D721Med (cell line): Measurements from ENCODE around the gene KNDC1.

ENCODE experiments used
- DNase-seq: peaks from one replicate; pipeline ENCODE4 v3.0.0; 2011; ENCODE audit warnings: low spot score; ENCODE audit not compliant: insufficient read length
- FAIRE-seq: peaks from 2 replicates; lab custom pipeline; 2011; peaks lifted over from hg19 to GRCh38; lab: Jason Lieb, UNC
- CTCF ChIP-seq: IDR thresholded peaks from 2 replicates; pipeline ENCODE4 v1.5.1; 2012; ENCODE audit warnings: mild to moderate bottlenecking, control low read depth; ENCODE audit not compliant: insufficient read depth; ENCODE audit errors: missing control alignments

The KNDC1 gene

GRCh38 chr10:133239990-133240389 lies 80.0 kb downstream of the KNDC1 start:
- no peak for TF ChIP-seq CTCF
- no peak for DNase-seq
- FAIRE-seq: no peak

- no peak for DNase-seq
- FAIRE-seq: no peak
Measured at GRCh38 chr10:133241501-133242205, 81.6 kb downstream of the KNDC1 start.

GRCh38 chr10:133242611-133243356 lies 82.8 kb downstream of the KNDC1 start:
- FAIRE-seq (no peak), DNase-seq (no peak)
- no peak for TF ChIP-seq CTCF

More at GRCh38 chr10:133241501-133242205, 81.6 kb downstream of the KNDC1 start:
- no peak for TF ChIP-seq CTCF

GRCh38 chr10:133243593-133243992 lies 83.6 kb downstream of the KNDC1 start:
- FAIRE-seq (no peak), DNase-seq (no peak)
- no peak for TF ChIP-seq CTCF

GRCh38 chr10:133245439-133246235 lies 85.6 kb downstream of the KNDC1 start:
- no peak for DNase-seq
- FAIRE-seq: no peak
- no peak for TF ChIP-seq CTCF

GRCh38 chr10:133246236-133246626 lies 86.2 kb downstream of the KNDC1 start:
- FAIRE-seq (no peak), DNase-seq (no peak)
- TF ChIP-seq CTCF: no peak
